HG02885 (cell line): ENCODE measurements around the gene ADAMTS6.
A peak's percentile ranks its signal among the peaks of the same experiment; 100 is the strongest.

ENCODE experiments used
- ATAC-seq: cut with Tn5 transposase; IDR thresholded peaks from one replicate; pipeline ENCODE4 v1.9.1; 2021; ENCODE audit warnings: mild to moderate bottlenecking; ENCODE audit not compliant: unreplicated experiment, poor library complexity

Gene ADAMTS6

GRCh38 chr5:65120371-65120967 lies 361.3 kb downstream of the ADAMTS6 start:
- no peak for ATAC-seq

- no peak for ATAC-seq
Observed at GRCh38 chr5:65117525-65117924, 364.2 kb downstream of the ADAMTS6 start.

GRCh38 chr5:65113771-65114170 lies 367.9 kb downstream of the ADAMTS6 start:
- no peak for ATAC-seq

- no peak for ATAC-seq
Observed at GRCh38 chr5:65111961-65112658, 369.6 kb downstream of the ADAMTS6 start.

GRCh38 chr5:65108786-65109743 lies 372.7 kb downstream of the ADAMTS6 start:
- ATAC-seq: no peak

- ATAC-seq: peak; percentile 33
Observed at GRCh38 chr5:65105301-65105700, 376.4 kb downstream of the ADAMTS6 start.

- ATAC-seq: no peak
Observed at GRCh38 chr5:65104831-65105230, 376.9 kb downstream of the ADAMTS6 start.

GRCh38 chr5:65103756-65104440 lies 377.8 kb downstream of the ADAMTS6 start:
- no peak for ATAC-seq

GRCh38 chr5:65102976-65103711 lies 378.6 kb downstream of the ADAMTS6 start:
- ATAC-seq: peak; percentile 81

- no peak for ATAC-seq
Observed at GRCh38 chr5:65102371-65102975, 379.2 kb downstream of the ADAMTS6 start.

GRCh38 chr5:65101632-65102100 lies 380.1 kb downstream of the ADAMTS6 start:
- ATAC-seq: no peak

GRCh38 chr5:65100911-65101631 lies 380.6 kb downstream of the ADAMTS6 start:
- ATAC-seq: no peak
